Caco-2 (cell line): ENCODE data around the gene TRPM5. TPM values are rescaled to one million over a fixed set of nuclear protein-coding genes. Genes with fewer than 3 reads are reported as not detected.

ENCODE experiments used
- BruUV-seq: library from RNA; stranded (reverse); fragments of 400-500 nt; replicated peaks from 2 replicates; lab custom pipeline; 2021; lab: Mats Ljungman, UMichigan
- CTCF ChIA-PET: fragments of 300-600 bp; sonication (Branson Sonifier 250); formaldehyde crosslinking; loops from one replicate; lab custom pipeline; 2022; ENCODE audit warnings: antibody characterized with exemption; lab: Charles Lee
- POLR2A ChIA-PET: fragments of 300-600 bp; sonication (Branson Sonifier 250); formaldehyde crosslinking; loops from one replicate; lab custom pipeline; 2022; ENCODE audit warnings: antibody characterized with exemption; lab: Charles Lee
- DNase-seq, 2 experiments: peaks; one replicate each; pipeline versions ENCODE4 v3.0.0 to v3.0.0-alpha.2; 2020 to 2022
- H3K27me3 ChIP-seq: replicated peaks from 2 replicates; pipeline ENCODE4 v1.6.0; 2011; ENCODE audit warnings: low read length; ENCODE audit not compliant: control insufficient read depth, insufficient read depth
- H3K36me3 ChIP-seq: 2 replicates; pipeline ENCODE4 v1.5.1; 2011; ENCODE audit warnings: low read length; ENCODE audit not compliant: control insufficient read depth, insufficient read depth
- H3K4me1 ChIP-seq: fragments of 250-450 bp; sonication (Bioruptor Pico); 2 replicates; pipeline ENCODE4 v1.5.1; 2020; ENCODE audit warnings: mild to moderate bottlenecking
- H3K4me3 ChIP-seq: 2 replicates; pipeline ENCODE4 v1.5.1; 2011; ENCODE audit warnings: low read depth, mild to moderate bottlenecking, control low read depth, low read length
- H3K9me3 ChIP-seq: fragments of 250-450 bp; sonication (Bioruptor Pico); 2 replicates; pipeline ENCODE4 v1.5.1; 2020; ENCODE audit warnings: mild to moderate bottlenecking, moderate library complexity
- H3K27ac Mint-ChIP-seq: one replicate; pipeline ENCODE4 v1.8.0; 2022; ENCODE audit warnings: mixed read lengths; ENCODE audit not compliant: unreplicated experiment
- H3K27me3 Mint-ChIP-seq: one replicate; pipeline ENCODE4 v1.8.0; 2022; ENCODE audit warnings: mixed read lengths; ENCODE audit not compliant: insufficient read depth, unreplicated experiment
- H3K36me3 Mint-ChIP-seq: one replicate; pipeline ENCODE4 v1.8.0; 2022; ENCODE audit warnings: mild to moderate bottlenecking, mixed read lengths; ENCODE audit not compliant: insufficient read depth, unreplicated experiment
- H3K4me1 Mint-ChIP-seq: one replicate; pipeline ENCODE4 v1.8.0; 2022; ENCODE audit warnings: low read depth, mixed read lengths; ENCODE audit not compliant: unreplicated experiment
- H3K4me3 Mint-ChIP-seq: one replicate; pipeline ENCODE4 v1.8.0; 2022; ENCODE audit warnings: mild to moderate bottlenecking, moderate library complexity, mixed read lengths; ENCODE audit not compliant: unreplicated experiment
- H3K9me3 Mint-ChIP-seq: one replicate; pipeline ENCODE4 v1.8.0; 2022; ENCODE audit warnings: mixed read lengths; ENCODE audit not compliant: unreplicated experiment
- CTCF ChIP-seq, 2 experiments: fragments of 200-600 bp in 1 of 2; IDR thresholded peaks; 1 replicate in 1 of 2; 2 replicates in 1 of 2; pipeline versions ENCODE4 v1.5.1 to v1.8.0; 2011 to 2022; ENCODE audit warnings: antibody characterized with exemption in 1 of 2, control low read depth in 1 of 2, inconsistent platforms in 1 of 2, low read depth in 1 of 2, low read length in 1 of 2, mild to moderate bottlenecking in 1 of 2, moderate library complexity in 1 of 2; ENCODE audit not compliant: insufficient read depth in 1 of 2, severe bottlenecking in 1 of 2, unreplicated experiment in 1 of 2
- intact Hi-C: fragments of 100-400 bp; cut with micrococcal nuclease; formaldehyde crosslinking; loops from one replicate; pipeline ENCODE4 v1.10.0; 2022; ENCODE audit not compliant: unreplicated experiment
- total RNA-seq: library from RNA; stranded (reverse); gene quantifications from 2 replicates; pipeline ENCODE4 v1.2.3, GENCODE V29; 2022

Gene TRPM5
- total RNA-seq, 1 experiment from 2014 or later: not detected

- Mint-ChIP-seq H3K4me3 (no peak overlapping the region), H3K36me3 (no peaks in the 10 kb centered on the region), H3K9me3 (no peaks in the 10 kb centered on the region), H3K27ac (no peak overlapping the region), H3K27me3 (no peaks in the 10 kb centered on the region), H3K4me1 (no peaks in the 10 kb centered on the region)
- Histone ChIP-seq H3K4me1 (peaks cover 4% of the 10 kb centered on the region), H3K4me3 (no peak overlapping the region), H3K9me3 (no peaks in the 10 kb centered on the region), H3K27me3 (no peaks in the 10 kb centered on the region), H3K36me3 (no peaks in the 10 kb centered on the region)
- ChIA-PET POLR2A (no interaction called here), CTCF (interaction anchor here (1.1 to 1.6 kb wide), 2 partner anchors 110 to 118 kb away, joined by 4 to 7 read pairs; no protein-coding TSS in a partner anchor)
- intact Hi-C loops: no loop called here
- no peak for TF ChIP-seq CTCF (IDR thresholded peaks at IDR 0.05; ENCODE audit: insufficient read depth in 1 of 2, low read depth in 1 of 2, low read length in 1 of 2, severe bottlenecking in 1 of 2, unreplicated experiment in 1 of 2)
- BruUV-seq: no TSS peak
- DNase-seq: no peak
Measured at GRCh38 chr11:2423157-2424025, 20.9 kb downstream of the TRPM5 start.

DNA sequence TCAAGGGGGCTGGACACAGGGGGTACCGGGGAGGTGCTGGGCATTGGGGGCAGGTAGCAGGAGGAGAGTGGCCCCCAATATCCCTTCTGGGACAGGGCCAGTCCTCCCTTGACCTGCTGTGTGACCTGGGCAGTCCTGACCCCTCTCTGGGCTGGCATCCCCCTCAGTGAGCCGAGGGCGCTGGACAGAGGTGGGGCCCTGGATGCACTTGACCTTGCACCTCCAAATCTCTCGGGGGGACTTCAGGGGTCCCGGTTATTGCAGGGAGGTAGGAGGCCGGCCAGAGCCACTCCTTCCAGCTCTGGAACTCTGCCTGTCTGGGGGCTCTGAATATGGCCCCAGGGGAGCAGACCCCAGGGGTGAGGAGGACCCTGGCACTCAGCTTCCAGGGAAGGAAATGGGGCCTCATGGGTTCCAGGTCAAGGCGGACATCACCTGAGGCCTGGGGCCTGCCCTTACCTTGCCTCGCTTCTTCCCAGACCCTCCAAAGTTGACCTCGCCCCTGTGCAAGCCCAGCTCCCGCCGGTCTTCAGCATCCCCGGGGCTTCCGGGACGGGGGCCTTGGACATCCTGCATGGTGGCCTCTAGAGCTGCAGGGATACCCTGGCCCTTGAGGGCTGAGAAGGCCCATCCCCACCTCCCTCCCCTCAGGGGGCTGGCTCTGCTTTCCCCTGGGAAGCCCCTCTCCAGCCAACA, 21.7 kb downstream of the TRPM5 start:
- TF ChIP-seq CTCF (IDR thresholded peaks at IDR 0.05; ENCODE audit: insufficient read depth in 1 of 2, low read depth in 1 of 2, low read length in 1 of 2, severe bottlenecking in 1 of 2, unreplicated experiment in 1 of 2): no peak
- Histone ChIP-seq H3K4me3 (no peak overlapping the region), H3K27me3 (no peaks in the 10 kb centered on the region), H3K36me3 (no peaks in the 10 kb centered on the region), H3K9me3 (no peaks in the 10 kb centered on the region), H3K4me1 (peaks cover 4% of the 10 kb centered on the region)
- Mint-ChIP-seq H3K27me3 (no peaks in the 10 kb centered on the region), H3K4me3 (no peak overlapping the region), H3K9me3 (no peaks in the 10 kb centered on the region), H3K4me1 (no peaks in the 10 kb centered on the region), H3K27ac (no peak overlapping the region), H3K36me3 (no peaks in the 10 kb centered on the region)
- CTCF ChIA-PET: interaction anchor here (1.6 kb wide), 1 partner anchor 117 kb away, joined by 7 read pairs; no protein-coding TSS in a partner anchor
- DNase-seq: no peak
- no TSS peak for BruUV-seq
- POLR2A ChIA-PET: no interaction called here
- intact Hi-C loops: no loop called here

DNA sequence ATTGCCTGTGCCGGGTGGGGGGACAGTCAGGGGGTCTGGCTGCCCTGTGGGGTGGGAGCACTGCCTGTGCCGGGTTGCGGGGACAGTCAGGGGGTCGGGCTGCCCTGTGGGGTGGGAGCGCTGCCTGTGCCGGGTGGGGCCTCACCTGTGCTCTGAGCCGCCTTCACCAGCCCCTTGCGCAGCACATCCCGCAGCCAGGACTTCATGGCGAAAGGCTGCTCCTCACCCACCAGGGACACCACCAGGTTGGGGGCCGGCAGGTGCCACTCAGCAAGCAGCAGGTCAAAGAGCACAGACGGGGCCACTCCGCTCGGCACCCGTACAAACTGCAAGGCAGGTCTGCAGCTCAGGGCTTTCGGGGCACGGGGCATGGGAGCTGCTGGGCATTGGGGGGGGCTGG, 22.3 kb downstream of the TRPM5 start:
- Mint-ChIP-seq H3K27ac (no peak overlapping the region), H3K27me3 (no peaks in the 10 kb centered on the region), H3K9me3 (no peaks in the 10 kb centered on the region), H3K4me3 (no peak overlapping the region), H3K4me1 (no peaks in the 10 kb centered on the region), H3K36me3 (no peaks in the 10 kb centered on the region)
- intact Hi-C loops: no loop called here
- BruUV-seq: no TSS peak
- no peaks in the 10 kb centered on the region for H3K27me3 ChIP-seq
- CTCF ChIA-PET: interaction anchor here (1.6 to 3.4 kb wide), 2 partner anchors 115 to 117 kb away, joined by 7 to 128 read pairs; no protein-coding TSS in a partner anchor
- H3K4me3 ChIP-seq: no peak overlapping the region
- POLR2A ChIA-PET: no interaction called here
- no peak for TF ChIP-seq CTCF (IDR thresholded peaks at IDR 0.05; ENCODE audit: insufficient read depth in 1 of 2, low read depth in 1 of 2, low read length in 1 of 2, severe bottlenecking in 1 of 2, unreplicated experiment in 1 of 2)
- no peaks in the 10 kb centered on the region for H3K36me3 ChIP-seq
- DNase-seq: no peak
- H3K4me1 ChIP-seq: peaks cover 4% of the 10 kb centered on the region
- H3K9me3 ChIP-seq: no peaks in the 10 kb centered on the region
